KOPT-K1 (cell line): ENCODE results near the gene CHFR.
"Not testable (repeated sequence)": the region's sequence is repeated elsewhere in the genome, so short reads cannot be mapped to it uniquely, and the experiment has no call there.

Experiments
- H3K27ac ChIP-seq: fragments of 200-600 bp; sonication (generic); 2 replicates; pipeline ENCODE4 v1.5.1; 2016; ENCODE audit warnings: antibody characterized with exemption, mild to moderate bottlenecking, low read depth, low read length; ENCODE audit not compliant: poor library complexity, severe bottlenecking
- H3K36me3 ChIP-seq: fragments of 200-600 bp; sonication (generic); 2 replicates; pipeline ENCODE4 v1.5.1; 2017; ENCODE audit warnings: antibody characterized with exemption, mild to moderate bottlenecking, low read length, moderate library complexity; ENCODE audit not compliant: insufficient read depth
- H3K9me3 ChIP-seq: fragments of 200-600 bp; sonication (generic); 2 replicates; pipeline ENCODE4 v1.5.1; 2017; ENCODE audit warnings: antibody characterized with exemption, low read length, mild to moderate bottlenecking; ENCODE audit not compliant: insufficient read depth, poor library complexity, severe bottlenecking

Gene CHFR

GRCh38 chr12:132904718-132905328, 17.4 kb upstream of the CHFR start:
- H3K9me3 ChIP-seq: peaks cover 6% of the 10 kb centered on the region
- no peaks in the 10 kb centered on the region for H3K36me3 ChIP-seq
- H3K27ac ChIP-seq: peak overlapping the region; percentile 64

- Histone ChIP-seq H3K27ac (no peak overlapping the region), H3K36me3 (no peaks in the 10 kb centered on the region), H3K9me3 (peaks cover 14% of the 10 kb centered on the region)
These were observed 11.6 kb upstream of the CHFR start for GRCh38 chr12:132899033-132899432.

- Histone ChIP-seq H3K36me3 (peaks cover 18% of the 10 kb centered on the region), H3K9me3 (peaks cover 16% of the 10 kb centered on the region), H3K27ac (no peak overlapping the region)
These were observed 1.4 kb upstream of the CHFR start for GRCh38 chr12:132888852-132889251.

GRCh38 chr12:132886529-132887477, 602 bp downstream of the CHFR start:
- peaks cover 38% of the 10 kb centered on the region for H3K36me3 ChIP-seq
- H3K27ac ChIP-seq: peak overlapping the region; percentile 84
- peaks cover 16% of the 10 kb centered on the region for H3K9me3 ChIP-seq

- Histone ChIP-seq H3K9me3 (peaks cover 10% of the 10 kb centered on the region), H3K27ac (peak overlapping the region; percentile 7), H3K36me3 (peaks cover 78% of the 10 kb centered on the region)
These were observed 5.6 kb downstream of the CHFR start for GRCh38 chr12:132881818-132882217.

GRCh38 chr12:132874620-132875019, 12.8 kb downstream of the CHFR start:
- peak overlapping the region; percentile 67 for H3K27ac ChIP-seq
- peaks cover 97% of the 10 kb centered on the region for H3K36me3 ChIP-seq
- H3K9me3 ChIP-seq: not testable (repeated sequence)

GRCh38 chr12:132874175-132874574, 13.2 kb downstream of the CHFR start:
- Histone ChIP-seq H3K36me3 (peaks cover 97% of the 10 kb centered on the region), H3K27ac (peak overlapping the region; percentile 67), H3K9me3 (no peaks in the 10 kb centered on the region)

- H3K9me3 ChIP-seq: no peaks in the 10 kb centered on the region
- peaks cover 94% of the 10 kb centered on the region for H3K36me3 ChIP-seq
- peak overlapping the region; percentile 67 for H3K27ac ChIP-seq
These were observed 13.7 kb downstream of the CHFR start for GRCh38 chr12:132873724-132874123.

GRCh38 chr12:132872975-132873421, 14.4 kb downstream of the CHFR start:
- no peaks in the 10 kb centered on the region for H3K9me3 ChIP-seq
- peaks cover 90% of the 10 kb centered on the region for H3K36me3 ChIP-seq
- H3K27ac ChIP-seq: peak overlapping the region; percentile 67

- Histone ChIP-seq H3K9me3 (no peaks in the 10 kb centered on the region), H3K36me3 (peaks cover 90% of the 10 kb centered on the region)
These were observed 15.1 kb downstream of the CHFR start for GRCh38 chr12:132872073-132872855.

GRCh38 chr12:132869551-132869950, 17.9 kb downstream of the CHFR start:
- peak overlapping the region; percentile 99 for H3K27ac ChIP-seq
- no peaks in the 10 kb centered on the region for H3K9me3 ChIP-seq
- H3K36me3 ChIP-seq: peaks cover 85% of the 10 kb centered on the region

More at GRCh38 chr12:132872073-132872855, 15.1 kb downstream of the CHFR start:
- peak overlapping the region; percentile 67 for H3K27ac ChIP-seq

- Histone ChIP-seq H3K27ac (peak overlapping the region; percentile 99), H3K9me3 (no peaks in the 10 kb centered on the region), H3K36me3 (peaks cover 78% of the 10 kb centered on the region)
These were observed 21.1 kb downstream of the CHFR start for GRCh38 chr12:132866251-132866828.

GRCh38 chr12:132861558-132861957, 25.8 kb downstream of the CHFR start:
- Histone ChIP-seq H3K36me3 (peaks cover 88% of the 10 kb centered on the region), H3K9me3 (no peaks in the 10 kb centered on the region), H3K27ac (peak overlapping the region; percentile 44)

GRCh38 chr12:132858718-132859266, 28.6 kb downstream of the CHFR start:
- H3K27ac ChIP-seq: peak overlapping the region; percentile 74
- H3K36me3 ChIP-seq: peaks cover 92% of the 10 kb centered on the region
- H3K9me3 ChIP-seq: peaks cover 5% of the 10 kb centered on the region
